GM12892 (cell line): ENCODE data around the gene HAO2.

ENCODE experiments used
- DNase-seq: peaks from one replicate; pipeline ENCODE4 v3.0.0; 2011; ENCODE audit not compliant: insufficient read length
- FAIRE-seq: peaks from 2 replicates; lab custom pipeline; 2011; peaks lifted over from hg19 to GRCh38; lab: Jason Lieb, UNC
- POLR2A ChIP-seq: IDR thresholded peaks from 2 replicates; pipeline ENCODE4 v1.6.1; 2011; ENCODE audit warnings: low read depth, low read length, control low read depth
- POLR2AphosphoS5 ChIP-seq: IDR thresholded peaks from 2 replicates; pipeline ENCODE4 v1.6.1; 2011; ENCODE audit warnings: low read depth, low read length, control low read depth
- TAF1 ChIP-seq: IDR thresholded peaks from 2 replicates; pipeline ENCODE4 v1.6.1; 2011; ENCODE audit warnings: low read depth, mild to moderate bottlenecking, control low read depth, low read length, borderline replicate concordance

HAO2 gene

GRCh38 chr1:119422631-119423030, 54.0 kb downstream of the HAO2 start:
- FAIRE-seq (no peak), DNase-seq (no peak)
- TF ChIP-seq POLR2A (no peak), TAF1 (no peak), POLR2AphosphoS5 (no peak)

GRCh38 chr1:119428991-119429390, 60.4 kb downstream of the HAO2 start:
- FAIRE-seq, result no peak
- TF ChIP-seq POLR2A (no peak), POLR2AphosphoS5 (no peak), TAF1 (no peak)
- no peak for DNase-seq

- FAIRE-seq (no peak), DNase-seq (no peak)
- no peak for TF ChIP-seq POLR2AphosphoS5
- TF ChIP-seq POLR2A, result no peak
- TF ChIP-seq TAF1, result no peak
Observed at GRCh38 chr1:119429687-119430086, 61.1 kb downstream of the HAO2 start.

DNA sequence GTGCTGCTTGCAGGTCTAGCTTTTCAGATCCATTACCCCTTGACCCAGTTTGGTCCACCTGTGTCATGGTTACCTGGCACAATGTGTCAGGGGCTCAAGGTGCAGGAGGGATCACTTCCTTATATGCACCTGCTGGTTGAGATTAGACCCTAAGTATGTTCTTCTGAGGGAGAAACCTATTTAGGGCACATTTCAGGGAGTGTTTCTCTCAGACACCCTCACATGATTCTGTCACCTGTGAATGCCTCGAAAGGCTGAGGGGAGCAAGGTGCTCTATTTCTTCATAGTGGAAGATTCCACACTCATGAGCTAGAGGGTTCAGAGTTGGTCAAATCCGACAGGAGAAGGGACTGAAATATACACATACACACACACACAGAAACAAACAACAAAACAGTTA, 61.9 kb downstream of the HAO2 start:
- TF ChIP-seq POLR2AphosphoS5 (no peak), POLR2A (no peak)
- FAIRE-seq (no peak), DNase-seq (no peak)

DNA sequence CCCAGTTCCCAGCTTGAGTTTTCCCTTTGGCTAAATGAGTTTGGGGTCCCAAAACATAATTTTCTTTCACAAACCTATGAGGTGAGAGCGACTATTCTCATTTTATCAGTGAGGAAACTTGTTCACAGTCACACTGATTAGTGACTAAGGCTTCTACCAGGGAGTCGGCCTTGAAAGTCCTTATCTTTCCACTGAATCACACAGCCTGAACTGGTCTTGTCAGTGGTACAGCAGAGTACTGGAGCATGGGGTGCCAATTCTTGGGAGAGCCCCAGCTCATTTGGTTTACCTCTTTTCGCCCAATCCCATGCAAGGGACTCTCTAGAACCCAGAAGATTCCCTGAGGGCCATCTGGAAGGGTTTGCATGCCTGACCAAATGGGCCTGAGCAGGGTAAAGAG, 63.3 kb downstream of the HAO2 start:
- no peak for DNase-seq

DNA sequence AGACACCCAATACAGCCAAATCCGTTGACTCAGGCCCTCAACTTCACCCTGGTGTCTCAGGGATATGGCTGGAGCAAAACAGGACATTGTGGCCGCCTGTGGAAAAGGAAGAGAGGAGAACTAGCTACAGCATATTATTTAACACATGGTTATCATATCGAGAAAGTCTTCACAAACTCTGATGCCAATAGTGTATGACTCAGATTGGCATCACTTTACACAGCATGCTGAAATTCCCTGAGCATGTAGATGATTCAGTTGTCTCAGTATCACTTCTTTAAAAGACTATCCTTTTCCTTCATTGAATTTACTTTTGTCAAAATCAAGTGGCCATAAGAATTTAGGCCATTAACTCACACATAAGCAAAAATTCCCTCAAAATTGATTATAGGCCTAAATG, 66.5 kb downstream of the HAO2 start:
- FAIRE-seq (no peak), DNase-seq (no peak)
- TF ChIP-seq TAF1, result no peak

More for the DNA sequence above, 63.3 kb downstream of the HAO2 start:
- FAIRE-seq, result no peak
- TF ChIP-seq POLR2AphosphoS5, result no peak
- no peak for TF ChIP-seq TAF1
- TF ChIP-seq POLR2A, result no peak

DNA sequence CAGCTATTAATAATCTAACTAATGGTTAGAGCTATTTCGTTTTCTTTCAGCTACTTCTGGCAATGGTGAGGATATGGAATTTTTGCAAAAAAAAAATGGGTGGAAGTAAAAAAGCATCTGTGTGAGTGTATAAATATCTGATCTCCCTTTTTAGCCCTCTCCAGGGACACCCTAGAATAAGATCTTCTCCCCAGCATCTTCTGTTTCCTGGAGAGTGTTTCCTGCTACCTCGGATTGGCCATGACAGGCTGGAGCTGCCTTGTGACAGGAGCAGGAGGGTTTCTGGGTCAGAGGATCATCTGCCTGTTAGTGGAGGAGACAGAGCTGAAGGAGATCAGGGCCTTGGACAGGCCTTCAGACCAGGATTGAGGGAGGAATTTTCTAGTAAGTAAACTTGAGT, 70.2 kb downstream of the HAO2 start:
- FAIRE-seq, result no peak
- no peak for TF ChIP-seq POLR2A
- no peak for TF ChIP-seq TAF1
- TF ChIP-seq POLR2AphosphoS5, result no peak
- DNase-seq, result no peak

DNA sequence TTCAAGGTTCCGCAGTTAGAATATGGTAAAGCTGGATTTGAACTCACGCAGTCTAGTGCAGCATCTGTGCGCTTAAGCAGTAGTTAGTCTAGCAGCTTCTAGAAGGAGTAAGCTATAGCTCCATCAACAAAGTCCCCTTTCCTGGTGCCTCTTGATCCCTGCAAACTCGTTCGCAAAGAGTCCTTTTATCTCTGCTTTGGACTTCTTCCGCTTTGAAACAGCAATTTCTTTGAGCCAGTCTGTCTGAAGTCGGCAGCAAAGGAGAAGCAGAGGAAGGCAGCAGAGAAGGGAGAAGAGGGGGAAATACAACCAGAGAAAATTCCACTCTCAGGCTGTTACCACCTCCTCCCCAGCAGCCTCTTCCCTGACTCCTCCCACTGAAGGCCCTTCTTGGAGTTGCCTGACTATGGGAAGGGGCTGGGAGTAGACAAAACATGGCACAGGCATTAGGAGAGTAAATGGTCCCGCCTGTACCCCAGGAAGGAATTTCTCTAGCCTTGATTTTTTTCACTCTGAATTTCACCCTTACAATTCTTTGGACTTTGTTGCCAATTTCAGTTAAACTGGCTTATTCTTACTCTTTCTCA, 72.2 kb downstream of the HAO2 start:
- FAIRE-seq (no peak), DNase-seq (no peak)
- TF ChIP-seq POLR2AphosphoS5 (no peak), POLR2A (no peak), TAF1 (no peak)

- no peak for FAIRE-seq
- no peak for TF ChIP-seq POLR2AphosphoS5
- no peak for TF ChIP-seq POLR2A
- TF ChIP-seq TAF1, result no peak
- DNase-seq, result no peak
Observed at GRCh38 chr1:119442756-119443155, 74.2 kb downstream of the HAO2 start.
